ENCODE data around the gene NTF4. TPM values are rescaled to one million over a fixed set of nuclear protein-coding genes. Genes with fewer than 3 reads are reported as not detected.
A peak's percentile ranks its signal among the peaks of the same experiment; 100 is the strongest.
"Not testable (repeated sequence)": the region's sequence is repeated elsewhere in the genome, so short reads cannot be mapped to it uniquely, and the experiment has no call there.

Gene NTF4
- total RNA-seq, 1 donor from 2014 or later = not detected

DNA sequence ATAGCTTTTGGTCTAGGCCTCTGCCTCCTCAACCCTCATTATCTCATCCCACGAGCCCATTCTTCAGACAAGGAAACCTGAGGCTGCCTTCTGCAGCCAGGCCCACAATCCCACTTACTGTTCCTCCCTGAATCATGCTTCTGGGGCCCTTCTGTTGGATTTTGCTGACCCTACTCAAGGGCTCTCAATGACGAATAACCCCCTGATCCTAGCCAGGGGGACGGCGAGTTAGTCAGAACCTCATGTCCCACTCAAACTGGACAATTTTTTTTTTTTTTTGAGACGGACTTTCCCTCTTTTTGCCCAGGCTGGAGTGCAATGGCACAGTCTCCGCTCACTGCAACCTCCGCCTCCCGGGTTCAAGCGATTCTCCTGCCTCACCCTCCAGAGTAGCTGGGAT, 42.5 kb downstream of the NTF4 start:
- POLR2A ChIA-PET = interaction anchor here (0.8 kb wide), 1 partner anchor 28 kb away, joined by 4 read pairs; the partner anchor contains the start of gene RUVBL2
- Mint-ChIP-seq H3K4me3 (no peak overlapping the region), H3K27me3 (peaks cover 3% of the 10 kb centered on the region), H3K9me3 (no peaks in the 10 kb centered on the region), H3K4me1 (peaks cover 32% of the 10 kb centered on the region), H3K27ac (no peak overlapping the region), H3K36me3 (ENCODE audit: low read depth) (no peaks in the 10 kb centered on the region)
- no peak for DNase-seq
- TF ChIP-seq, protein P1, sequence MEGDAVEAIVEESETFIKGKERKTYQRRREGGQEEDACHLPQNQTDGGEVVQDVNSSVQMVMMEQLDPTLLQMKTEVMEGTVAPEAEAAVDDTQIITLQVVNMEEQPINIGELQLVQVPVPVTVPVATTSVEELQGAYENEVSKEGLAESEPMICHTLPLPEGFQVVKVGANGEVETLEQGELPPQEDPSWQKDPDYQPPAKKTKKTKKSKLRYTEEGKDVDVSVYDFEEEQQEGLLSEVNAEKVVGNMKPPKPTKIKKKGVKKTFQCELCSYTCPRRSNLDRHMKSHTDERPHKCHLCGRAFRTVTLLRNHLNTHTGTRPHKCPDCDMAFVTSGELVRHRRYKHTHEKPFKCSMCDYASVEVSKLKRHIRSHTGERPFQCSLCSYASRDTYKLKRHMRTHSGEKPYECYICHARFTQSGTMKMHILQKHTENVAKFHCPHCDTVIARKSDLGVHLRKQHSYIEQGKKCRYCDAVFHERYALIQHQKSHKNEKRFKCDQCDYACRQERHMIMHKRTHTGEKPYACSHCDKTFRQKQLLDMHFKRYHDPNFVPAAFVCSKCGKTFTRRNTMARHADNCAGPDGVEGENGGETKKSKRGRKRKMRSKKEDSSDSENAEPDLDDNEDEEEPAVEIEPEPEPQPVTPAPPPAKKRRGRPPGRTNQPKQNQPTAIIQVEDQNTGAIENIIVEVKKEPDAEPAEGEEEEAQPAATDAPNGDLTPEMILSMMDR (IDR thresholded peaks at IDR 0.05) = no peak
- intact Hi-C loops (cut with micrococcal nuclease) = no loop called here
- ATAC-seq (ENCODE audit: low read depth) = no peak
- CTCF ChIA-PET = no interaction called here

DNA sequence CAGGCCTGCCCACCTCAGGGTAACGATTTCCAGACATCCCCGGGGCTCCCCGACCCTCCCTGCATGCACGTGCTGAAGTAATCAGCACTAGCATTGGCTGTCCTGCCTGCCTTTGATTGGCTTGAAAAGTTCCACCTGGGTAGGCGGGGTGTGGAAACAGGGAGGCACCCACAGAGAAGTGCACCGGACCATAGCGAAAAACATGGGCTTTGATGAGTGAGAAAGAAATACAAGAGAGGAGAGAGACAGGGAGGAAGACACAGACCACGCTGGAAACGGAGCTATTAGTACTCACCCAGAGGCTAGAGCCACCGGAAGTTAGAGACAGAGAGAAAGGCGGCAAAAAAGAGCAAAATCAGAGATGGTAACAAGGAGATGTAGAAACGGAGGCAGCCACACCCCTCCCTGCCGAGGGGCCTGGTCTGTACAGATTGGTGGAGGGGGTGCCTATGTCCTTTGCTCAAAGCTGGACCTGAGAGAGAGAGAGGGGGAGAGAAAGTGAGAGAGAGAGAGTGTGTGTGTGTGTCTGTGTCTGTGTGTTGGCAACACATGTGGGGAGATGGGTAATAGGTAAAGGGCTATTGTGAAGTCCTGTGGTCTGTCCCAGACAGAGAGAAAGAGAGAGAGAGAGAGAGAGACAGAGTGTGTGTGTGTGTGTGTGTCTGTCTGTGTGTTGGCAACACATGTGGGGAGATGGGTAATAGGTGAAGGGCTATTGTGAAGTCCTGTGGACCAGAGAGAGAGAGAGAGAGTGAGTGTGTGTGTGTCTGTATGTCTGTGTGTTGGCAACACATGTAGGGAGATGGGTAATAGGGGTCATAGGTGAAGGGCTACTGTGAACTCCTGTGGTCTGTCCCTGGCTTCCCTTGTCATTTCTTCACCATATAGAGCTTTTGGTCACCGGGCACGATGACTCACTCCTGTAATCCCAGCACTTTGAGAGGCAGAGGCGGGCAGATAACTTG, 43.4 kb downstream of the NTF4 start:
- Mint-ChIP-seq H3K4me3 (no peak overlapping the region), H3K9me3 (no peaks in the 10 kb centered on the region), H3K27me3 (peaks cover 3% of the 10 kb centered on the region), H3K4me1 (peaks cover 32% of the 10 kb centered on the region), H3K36me3 (ENCODE audit: low read depth) (no peaks in the 10 kb centered on the region), H3K27ac (no peak overlapping the region)
- TF ChIP-seq, protein P1 (IDR thresholded peaks at IDR 0.05) = no peak
- CTCF ChIA-PET = no interaction called here
- ATAC-seq (ENCODE audit: low read depth) (no peak), DNase-seq (no peak)
- POLR2A ChIA-PET = interaction anchor here (0.5 to 1.0 kb wide), 4 partner anchors 23 to 102 kb away, joined by 3 to 7 read pairs (median 4); partner anchors contain the start of genes GYS1 and RUVBL2
- intact Hi-C loops (cut with micrococcal nuclease) = no loop called here

DNA sequence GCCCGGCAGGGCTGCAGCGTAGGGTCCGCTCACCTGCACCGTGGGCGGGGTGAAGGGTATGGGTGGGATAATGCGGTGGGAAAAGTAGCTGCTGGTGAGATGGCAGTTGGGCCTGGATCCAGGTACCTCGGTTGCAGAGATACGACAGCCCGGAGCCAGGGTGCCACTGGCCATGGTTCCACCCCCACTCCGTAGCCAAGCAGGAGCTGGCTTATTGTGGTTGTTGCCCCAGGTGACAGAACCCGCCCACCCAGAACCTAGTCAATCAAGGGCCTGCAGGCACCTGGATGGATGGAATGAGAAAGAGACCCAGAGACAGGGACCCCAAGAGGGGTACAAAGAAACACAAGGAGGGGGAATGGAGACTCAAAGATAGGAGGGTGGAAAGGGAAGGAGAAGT, 44.3 kb downstream of the NTF4 start:
- Mint-ChIP-seq H3K27me3 (peaks cover 3% of the 10 kb centered on the region), H3K4me3 (no peak overlapping the region), H3K27ac (no peak overlapping the region), H3K9me3 (no peaks in the 10 kb centered on the region), H3K36me3 (ENCODE audit: low read depth) (peaks cover 8% of the 10 kb centered on the region), H3K4me1 (peaks cover 32% of the 10 kb centered on the region)
- POLR2A ChIA-PET = interaction anchor here (0.5 to 1.3 kb wide), 4 partner anchors 27 to 740 kb away, joined by 3 to 5 read pairs (median 4); partner anchors contain the start of genes GYS1 and RUVBL2
- TF ChIP-seq, protein P1 (IDR thresholded peaks at IDR 0.05) = no peak
- CTCF ChIA-PET = interaction anchor here (2.6 kb wide), 1 partner anchor 21 kb away, joined by 8 read pairs; no protein-coding TSS in a partner anchor
- intact Hi-C loops (cut with micrococcal nuclease) = no loop called here
- no peak for ATAC-seq (ENCODE audit: low read depth)
- DNase-seq = no peak

DNA sequence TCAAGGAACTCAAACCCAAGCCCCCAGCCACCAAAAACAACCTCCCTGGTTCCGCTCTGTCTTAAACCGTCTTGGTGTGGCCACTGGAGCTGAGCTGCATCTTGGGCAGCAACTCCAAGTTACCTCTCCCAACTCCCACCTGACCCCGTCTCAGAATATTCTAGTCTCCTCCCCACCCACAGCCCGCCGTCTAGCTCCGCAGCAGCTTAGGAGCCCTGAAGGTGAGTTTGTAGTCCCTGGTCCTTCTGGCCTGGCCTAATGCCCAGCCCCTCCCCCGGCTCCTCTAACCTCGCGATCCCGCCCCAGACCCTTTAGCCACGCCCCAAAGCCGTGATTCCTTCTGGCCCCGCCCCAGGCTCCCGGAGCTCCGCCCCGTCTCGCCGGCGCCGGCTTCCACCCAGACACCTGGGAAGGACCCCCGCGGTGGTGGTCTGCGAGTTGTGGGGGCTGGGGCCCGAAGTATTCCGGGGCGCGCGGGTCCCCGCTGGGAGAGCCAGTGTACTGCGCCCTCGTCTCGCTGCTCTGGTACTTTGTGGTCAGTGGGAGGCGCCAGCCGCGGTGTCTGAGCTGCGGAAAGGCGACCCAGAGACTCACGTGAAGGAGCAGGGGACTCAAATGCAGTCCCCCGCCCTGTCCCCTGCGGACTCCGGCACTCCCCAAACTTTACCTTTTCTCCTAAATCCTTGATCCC, 45.2 kb downstream of the NTF4 start:
- Mint-ChIP-seq H3K36me3 (ENCODE audit: low read depth) (peaks cover 15% of the 10 kb centered on the region), H3K27me3 (peaks cover 3% of the 10 kb centered on the region), H3K9me3 (no peaks in the 10 kb centered on the region), H3K4me1 (peaks cover 32% of the 10 kb centered on the region), H3K27ac (no peak overlapping the region), H3K4me3 (peak overlapping the region; percentile 87)
- ChIA-PET POLR2A (interaction anchor here (0.6 to 1.3 kb wide), 4 partner anchors 11 to 469 kb away, joined by 3 to 4 read pairs (median 3); partner anchors contain the start of genes GYS1 and RUVBL2), CTCF (interaction anchor here (0.6 to 2.6 kb wide), 4 partner anchors 20 to 1156 kb away, joined by 3 to 8 read pairs (median 3); partner anchors contain the start of genes LIN7B and RUVBL2)
- TF ChIP-seq, protein P1 (IDR thresholded peaks at IDR 0.05) = no peak
- DNase-seq = peak; percentile 69
- intact Hi-C loops (cut with micrococcal nuclease) = loop anchor here (2.0 to 5.0 kb wide), 3 partner anchors 27 to 433 kb away; partner anchors contain the start of genes ALDH16A1, CGB7, GYS1 and PIH1D1
- ATAC-seq (ENCODE audit: low read depth) = peak; percentile 63

DNA sequence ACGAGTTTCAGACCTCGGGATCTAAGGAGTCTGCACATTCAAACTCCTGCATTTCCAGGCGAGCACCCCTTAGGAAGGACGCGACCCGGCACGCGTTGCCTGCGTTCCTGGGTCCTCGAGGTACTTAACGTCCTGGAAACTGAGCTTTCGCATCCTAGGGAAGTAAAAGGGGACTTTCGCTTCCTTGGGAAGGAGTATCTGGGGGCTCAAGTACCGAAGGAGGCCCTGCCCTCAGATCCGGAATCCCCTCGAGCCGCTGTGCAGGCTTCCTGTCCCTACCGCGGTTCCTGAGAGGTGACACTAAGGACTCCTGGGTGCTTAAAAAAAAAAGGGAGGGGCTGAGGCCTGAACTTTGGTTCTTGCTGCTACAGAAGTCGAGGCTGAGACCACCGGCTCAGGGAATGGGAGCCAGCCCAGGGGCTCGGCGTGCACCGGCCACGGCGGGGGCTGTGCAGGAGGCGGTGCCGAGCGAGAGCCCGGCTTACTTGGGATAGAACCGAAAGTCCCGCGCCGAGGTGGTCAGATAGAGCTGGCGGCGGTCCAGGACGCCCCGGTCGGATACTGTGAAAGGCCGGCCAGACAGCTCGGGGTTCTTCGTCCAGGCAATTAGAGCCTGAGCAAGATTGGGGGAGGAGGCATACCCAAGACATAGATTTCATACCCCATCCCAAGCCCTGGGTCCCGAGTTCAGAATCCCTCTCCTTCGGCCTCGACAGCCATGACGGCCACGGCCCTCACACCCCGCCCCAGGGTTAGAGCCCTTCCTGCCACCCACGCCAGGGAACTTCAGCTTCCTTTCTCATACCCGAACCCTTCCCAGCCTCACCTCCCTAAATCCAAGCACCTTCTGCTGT, 46.0 kb downstream of the NTF4 start:
- not testable (repeated sequence) for ATAC-seq (ENCODE audit: low read depth); DNase-seq; H3K27me3 Mint-ChIP-seq; H3K9me3 Mint-ChIP-seq; H3K27ac Mint-ChIP-seq
- Mint-ChIP-seq H3K4me3 (peak overlapping the region; percentile 87), H3K4me1 (peaks cover 32% of the 10 kb centered on the region), H3K36me3 (ENCODE audit: low read depth) (peaks cover 23% of the 10 kb centered on the region)
- POLR2A ChIA-PET = interaction anchor here (0.6 to 1.3 kb wide), 5 partner anchors 25 to 832 kb away, joined by 3 to 6 read pairs (median 3); partner anchors contain the start of genes GYS1 and RUVBL2
- CTCF ChIA-PET = interaction anchor here (0.6 to 2.6 kb wide), 4 partner anchors 19 to 1155 kb away, joined by 3 to 8 read pairs (median 4); partner anchors contain the start of genes LIN7B and RUVBL2
- intact Hi-C loops (cut with micrococcal nuclease) = loop anchor here (2.0 to 5.0 kb wide), 3 partner anchors 26 to 434 kb away; partner anchors contain the start of genes ALDH16A1, CGB7, GYS1 and PIH1D1
